MCF 10A (cell line): ENCODE measurements around the gene MCTP1. TPM values are rescaled to one million over a fixed set of nuclear protein-coding genes. Genes with fewer than 3 reads are reported as not detected.

Source experiments
- BruUV-seq: library from RNA; stranded (reverse); fragments of 400-500 nt; replicated peaks from 2 replicates; lab custom pipeline; 2021; lab: Mats Ljungman, UMichigan
- CTCF ChIA-PET: fragments of 300-600 bp; sonication (Branson Sonifier 250); formaldehyde crosslinking; extraction: SDS; loops from one replicate; lab custom pipeline; 2021; ENCODE audit warnings: antibody characterized with exemption, inconsistent platforms; lab: Yijun Ruan, JAX
- POLR2A ChIA-PET: fragments of 300-600, 350-650 bp; sonication (Branson Sonifier 250); formaldehyde crosslinking; extraction: SDS; loops from one replicate; lab custom pipeline; 2020; ENCODE audit warnings: antibody characterized with exemption, inconsistent platforms; lab: Yijun Ruan, JAX
- DNase-seq: peaks from one replicate; pipeline ENCODE4 v3.0.0-alpha.2; 2018; ENCODE audit not compliant: unreplicated experiment
- H3K27ac Mint-ChIP-seq: one replicate; pipeline ENCODE4 v1.8.0; 2022; ENCODE audit warnings: mild to moderate bottlenecking, low read depth, mixed read lengths; ENCODE audit not compliant: unreplicated experiment
- H3K27me3 Mint-ChIP-seq: one replicate; pipeline ENCODE4 v1.8.0; 2022; ENCODE audit warnings: mixed read lengths; ENCODE audit not compliant: insufficient read depth, unreplicated experiment
- H3K36me3 Mint-ChIP-seq: one replicate; pipeline ENCODE4 v1.8.0; 2022; ENCODE audit warnings: mild to moderate bottlenecking, moderate library complexity, mixed read lengths; ENCODE audit not compliant: insufficient read depth, unreplicated experiment
- H3K4me1 Mint-ChIP-seq: one replicate; pipeline ENCODE4 v1.8.0; 2022; ENCODE audit warnings: mixed read lengths; ENCODE audit not compliant: insufficient read depth, unreplicated experiment
- H3K4me3 Mint-ChIP-seq: one replicate; pipeline ENCODE4 v1.8.0; 2022; ENCODE audit warnings: mild to moderate bottlenecking, moderate library complexity, mixed read lengths; ENCODE audit not compliant: unreplicated experiment
- H3K9me3 Mint-ChIP-seq: one replicate; pipeline ENCODE4 v1.8.0; 2022; ENCODE audit warnings: mixed read lengths; ENCODE audit not compliant: unreplicated experiment
- CTCF ChIP-seq: fragments of 200-600 bp; IDR thresholded peaks from one replicate; pipeline ENCODE4 v1.8.0; 2022; ENCODE audit warnings: antibody characterized with exemption, mild to moderate bottlenecking; ENCODE audit not compliant: unreplicated experiment
- intact Hi-C: fragments of 100-400 bp; cut with micrococcal nuclease; formaldehyde crosslinking; loops from 2 replicates; pipeline ENCODE4 v1.14.1; 2022
- total RNA-seq: library from RNA; stranded (reverse); gene quantifications from 2 replicates; pipeline ENCODE4 v1.2.3, GENCODE V29; 2022

MCTP1 gene
- total RNA-seq, 1 experiment from 2014 or later: 40.3 TPM

GRCh38 chr5:94782383-94782782 lies 502.5 kb downstream of the MCTP1 start:
- intact Hi-C loops: no loop called here
- DNase-seq: no peak
- H3K27ac Mint-ChIP-seq: no peak overlapping the region
- no peaks in the 10 kb centered on the region for H3K9me3 Mint-ChIP-seq
- no TSS peak for BruUV-seq
- TF ChIP-seq CTCF: no peak
- no peak overlapping the region for H3K4me3 Mint-ChIP-seq
- no peaks in the 10 kb centered on the region for H3K36me3 Mint-ChIP-seq
- no peaks in the 10 kb centered on the region for H3K27me3 Mint-ChIP-seq
- H3K4me1 Mint-ChIP-seq: no peaks in the 10 kb centered on the region
- CTCF ChIA-PET: interaction anchor here (0.5 to 1.1 kb wide), 3 partner anchors 11 to 84 kb away, joined by 3 to 5 read pairs (median 4); no protein-coding TSS in a partner anchor
- POLR2A ChIA-PET: no interaction called here

GRCh38 chr5:94779684-94780083 lies 505.2 kb downstream of the MCTP1 start:
- H3K9me3 Mint-ChIP-seq: no peaks in the 10 kb centered on the region
- ChIA-PET CTCF (interaction anchor here (0.7 kb wide), 1 partner anchor 14 kb away, joined by 3 read pairs; no protein-coding TSS in a partner anchor), POLR2A (no interaction called here)
- H3K27me3 Mint-ChIP-seq: no peaks in the 10 kb centered on the region
- H3K27ac Mint-ChIP-seq: no peak overlapping the region
- TF ChIP-seq CTCF: no peak
- BruUV-seq: no TSS peak
- no peak overlapping the region for H3K4me3 Mint-ChIP-seq
- no peak for DNase-seq
- no peaks in the 10 kb centered on the region for H3K4me1 Mint-ChIP-seq
- H3K36me3 Mint-ChIP-seq: no peaks in the 10 kb centered on the region
- intact Hi-C loops: no loop called here

- no peak for TF ChIP-seq CTCF
- H3K36me3 Mint-ChIP-seq: no peaks in the 10 kb centered on the region
- ChIA-PET CTCF (no interaction called here), POLR2A (no interaction called here)
- intact Hi-C loops: no loop called here
- no peaks in the 10 kb centered on the region for H3K4me1 Mint-ChIP-seq
- BruUV-seq: no TSS peak
- DNase-seq: no peak
- H3K27me3 Mint-ChIP-seq: no peaks in the 10 kb centered on the region
- no peaks in the 10 kb centered on the region for H3K9me3 Mint-ChIP-seq
- H3K4me3 Mint-ChIP-seq: no peak overlapping the region
- H3K27ac Mint-ChIP-seq: no peak overlapping the region
Measured at GRCh38 chr5:94778732-94779131, 506.2 kb downstream of the MCTP1 start.

GRCh38 chr5:94778299-94778698 lies 506.6 kb downstream of the MCTP1 start:
- no peak for DNase-seq

More at GRCh38 chr5:94778299-94778698, 506.6 kb downstream of the MCTP1 start:
- no TSS peak for BruUV-seq
- Mint-ChIP-seq H3K36me3 (no peaks in the 10 kb centered on the region), H3K4me3 (no peak overlapping the region), H3K27ac (no peak overlapping the region), H3K27me3 (no peaks in the 10 kb centered on the region), H3K9me3 (no peaks in the 10 kb centered on the region), H3K4me1 (no peaks in the 10 kb centered on the region)
- intact Hi-C loops: no loop called here
- no peak for TF ChIP-seq CTCF
- ChIA-PET POLR2A (no interaction called here), CTCF (no interaction called here)
